K562 (cell line): ENCODE data around the gene OR52I1. TPM values are rescaled to one million over a fixed set of nuclear protein-coding genes. Genes with fewer than 3 reads are reported as not detected.

ENCODE experiments used
- ARNT ChIP-seq, 2 experiments: fragments of 450-650 bp; IDR thresholded peaks; 2 replicates each; pipeline ENCODE4 v1.6.1; 2016; ENCODE audit warnings: mild to moderate bottlenecking in 1 of 2
- CXXC5 ChIP-seq: fragments of 250-450 bp; sonication (Bioruptor Pico); IDR thresholded peaks from 2 replicates; pipeline ENCODE4 v1.8.0; 2022; ENCODE audit warnings: inconsistent platforms, mild to moderate bottlenecking, moderate library complexity
- NFYB ChIP-seq: IDR thresholded peaks from 2 replicates; pipeline ENCODE4 v1.6.1; 2011; ENCODE audit warnings: mild to moderate bottlenecking, moderate library complexity; ENCODE audit not compliant: insufficient read length; ENCODE audit errors: extremely low read depth
- NR2C2 ChIP-seq, 2 experiments: fragments of 200-800 bp in 1 of 2; sonication (Bioruptor generic) in 1 of 2; sonication (generic) in 1 of 2; formaldehyde crosslinking in 1 of 2; IDR thresholded peaks; 2 replicates each; pipeline versions ENCODE4 v1.6.1 to v1.8.0; 2016 to 2022; ENCODE audit warnings: mild to moderate bottlenecking in 1 of 2, missing compliant biosample characterization in 1 of 2, missing genetic modification characterization in 1 of 2, missing genetic modification reagents in 1 of 2
- POLR2A ChIP-seq: fragments of 450-650 bp; conservative IDR thresholded peaks from 2 replicates; pipeline ENCODE4 v1.6.1; 2016
- RBM25 ChIP-seq: fragments of 200-400 bp; formaldehyde crosslinking; IDR thresholded peaks from 2 replicates; pipeline ENCODE4 v1.6.1; 2018; ENCODE audit warnings: low read length, low read depth, moderate library complexity; ENCODE audit not compliant: severe bottlenecking
- ZC3H4 ChIP-seq: sonication (generic); formaldehyde crosslinking; IDR thresholded peaks from 2 replicates; pipeline ENCODE4 v1.9.0; 2021; ENCODE audit warnings: missing genetic modification reagents, borderline replicate concordance
- ZFP36 ChIP-seq: fragments of 150-350 bp; IDR thresholded peaks from 2 replicates; pipeline ENCODE4 v1.6.1; 2018; ENCODE audit warnings: low read length, low read depth; ENCODE audit not compliant: partially characterized antibody
- ZNF224 ChIP-seq: sonication (generic); formaldehyde crosslinking; IDR thresholded peaks from 2 replicates; pipeline ENCODE4 v1.8.0; 2022; ENCODE audit warnings: mild to moderate bottlenecking, missing genetic modification reagents
- polyA plus RNA-seq, 8 experiments: library from polyadenylated mRNA; depleted of rRNA in 4 of 8; stranded (reverse) in 5 of 8; unstranded in 3 of 8; fragments of >200 nt; fragmentation: Nextera tagmentation in 2 of 8; fragmentation: Illumina TruSeq in 1 of 8; extraction: Ambion mirVana in 2 of 8; extraction: Trizol in 1 of 8; gene quantifications; 2 replicates each; pipeline versions ENCODE4 v1.2.1 to v1.2.3, GENCODE V29; 2011 to 2014; ENCODE audit warnings: inconsistent platforms in 1 of 8, missing spikeins in 1 of 8
- total RNA-seq, 7 experiments: library from RNA; depleted of rRNA in 6 of 7; stranded (reverse); fragments of >200 nt in 6 of 7; fragmentation: Illumina TruSeq in 2 of 7; extraction: Trizol in 2 of 7; gene quantifications; 2 replicates each; pipeline versions ENCODE4 v1.2.1 to v1.2.3, GENCODE V29; 2011 to 2021; ENCODE audit warnings: low replicate concordance in 1 of 7
- TF ChIP-seq, protein P1 (sequence below): fragments of 250-450 bp; sonication (Bioruptor Pico); IDR thresholded peaks from 2 replicates; pipeline ENCODE4 v1.8.0; 2021; ENCODE audit warnings: mild to moderate bottlenecking, moderate library complexity
- TF ChIP-seq, protein P2 (sequence below): fragments of 450-650 bp; conservative IDR thresholded peaks from 2 replicates; pipeline ENCODE4 v1.6.1; 2016; ENCODE audit warnings: missing genetic modification characterization, low read depth, mild to moderate bottlenecking, missing compliant biosample characterization, moderate library complexity
- TF ChIP-seq, protein P3 (sequence below): fragments of 450-650 bp; formaldehyde crosslinking; IDR thresholded peaks from 2 replicates; pipeline ENCODE4 v1.4.0; 2020; ENCODE audit warnings: mild to moderate bottlenecking
- TF ChIP-seq, protein P4 (sequence below): fragments of 450-650 bp; IDR thresholded peaks from 2 replicates; pipeline ENCODE4 v1.6.1; 2018; ENCODE audit not compliant: partially characterized antibody
- TF ChIP-seq, protein P5 (sequence below): fragments of 250-450 bp; sonication (Bioruptor Pico); IDR thresholded peaks from 2 replicates; pipeline ENCODE4 v1.5.1; 2021; ENCODE audit warnings: mild to moderate bottlenecking

Gene OR52I1
- total and polyA plus RNA-seq, 9 of the 15 experiments (the other 6 are each of a cell fraction or from before 2014, with no cell fraction given) = not detected

DNA sequence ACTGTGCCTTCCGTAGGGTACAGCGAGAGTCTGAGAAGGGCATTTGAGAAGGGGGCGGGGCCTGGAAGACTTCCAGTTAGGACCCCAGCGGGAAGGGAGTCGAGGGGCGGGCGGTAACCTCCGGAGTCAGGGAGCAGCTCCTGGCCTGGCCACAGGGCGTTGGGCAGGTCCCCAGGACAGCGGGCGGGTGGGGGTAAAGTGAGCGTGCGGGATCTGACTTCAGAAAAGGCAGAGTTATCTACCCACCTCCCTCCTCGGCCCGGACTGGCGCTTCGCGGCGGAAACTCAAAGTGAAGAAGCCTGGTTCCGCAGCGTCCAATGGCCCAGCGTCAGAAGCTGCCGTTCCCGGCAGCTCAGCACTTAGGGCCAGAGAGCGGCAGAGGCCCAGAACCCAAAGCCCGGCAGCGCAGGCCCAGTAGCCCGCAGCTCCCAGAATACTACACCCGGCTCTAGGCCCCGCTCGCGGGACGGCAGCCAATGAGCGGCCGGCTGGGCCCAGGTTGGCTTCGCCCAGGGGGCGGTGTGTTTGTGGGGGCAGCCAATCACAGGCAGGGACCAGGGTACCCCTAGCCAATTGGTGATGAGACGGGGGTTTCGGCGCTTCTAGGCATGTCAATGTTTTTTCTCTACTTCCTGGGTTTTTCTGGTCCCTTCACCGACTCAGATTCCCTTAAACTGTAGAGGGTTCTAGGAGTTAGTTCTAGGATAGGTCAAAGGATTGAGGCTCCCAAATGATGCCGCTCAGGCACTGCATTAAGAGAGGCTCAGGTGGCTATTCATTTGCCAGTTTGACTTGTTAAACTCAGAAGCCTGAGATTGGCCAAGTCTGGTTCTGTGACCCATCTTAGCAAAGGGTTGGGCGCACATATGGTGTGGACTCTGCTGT, 14.2 kb downstream of the OR52I1 start, which contains the start of gene TRIM68 (continued):
- no peak for TF ChIP-seq NR2C2 (CRISPR knock-in tag; IDR thresholded peaks at IDR 0.05)
- peak; percentile 36; the same call in 1 of the 2 replicates for TF ChIP-seq NR2C2 (tag; IDR thresholded peaks at IDR 0.05)
- TF ChIP-seq, protein P1, sequence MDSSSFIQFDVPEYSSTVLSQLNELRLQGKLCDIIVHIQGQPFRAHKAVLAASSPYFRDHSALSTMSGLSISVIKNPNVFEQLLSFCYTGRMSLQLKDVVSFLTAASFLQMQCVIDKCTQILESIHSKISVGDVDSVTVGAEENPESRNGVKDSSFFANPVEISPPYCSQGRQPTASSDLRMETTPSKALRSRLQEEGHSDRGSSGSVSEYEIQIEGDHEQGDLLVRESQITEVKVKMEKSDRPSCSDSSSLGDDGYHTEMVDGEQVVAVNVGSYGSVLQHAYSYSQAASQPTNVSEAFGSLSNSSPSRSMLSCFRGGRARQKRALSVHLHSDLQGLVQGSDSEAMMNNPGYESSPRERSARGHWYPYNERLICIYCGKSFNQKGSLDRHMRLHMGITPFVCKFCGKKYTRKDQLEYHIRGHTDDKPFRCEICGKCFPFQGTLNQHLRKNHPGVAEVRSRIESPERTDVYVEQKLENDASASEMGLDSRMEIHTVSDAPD (CRISPR knock-in tag) = no peak
- TF ChIP-seq NFYB = peak; percentile 86
- TF ChIP-seq, protein P2, sequence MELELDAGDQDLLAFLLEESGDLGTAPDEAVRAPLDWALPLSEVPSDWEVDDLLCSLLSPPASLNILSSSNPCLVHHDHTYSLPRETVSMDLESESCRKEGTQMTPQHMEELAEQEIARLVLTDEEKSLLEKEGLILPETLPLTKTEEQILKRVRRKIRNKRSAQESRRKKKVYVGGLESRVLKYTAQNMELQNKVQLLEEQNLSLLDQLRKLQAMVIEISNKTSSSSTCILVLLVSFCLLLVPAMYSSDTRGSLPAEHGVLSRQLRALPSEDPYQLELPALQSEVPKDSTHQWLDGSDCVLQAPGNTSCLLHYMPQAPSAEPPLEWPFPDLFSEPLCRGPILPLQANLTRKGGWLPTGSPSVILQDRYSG (tag) = 0 out of 2 replicates have a peak, but pooled peaks have one; percentile 50
- no peak for TF ChIP-seq ARNT (IDR thresholded peaks at IDR 0.05)
- TF ChIP-seq POLR2A = peak; percentile 90
- TF ChIP-seq ZNF224 = no peak
- TF ChIP-seq, protein P3, sequence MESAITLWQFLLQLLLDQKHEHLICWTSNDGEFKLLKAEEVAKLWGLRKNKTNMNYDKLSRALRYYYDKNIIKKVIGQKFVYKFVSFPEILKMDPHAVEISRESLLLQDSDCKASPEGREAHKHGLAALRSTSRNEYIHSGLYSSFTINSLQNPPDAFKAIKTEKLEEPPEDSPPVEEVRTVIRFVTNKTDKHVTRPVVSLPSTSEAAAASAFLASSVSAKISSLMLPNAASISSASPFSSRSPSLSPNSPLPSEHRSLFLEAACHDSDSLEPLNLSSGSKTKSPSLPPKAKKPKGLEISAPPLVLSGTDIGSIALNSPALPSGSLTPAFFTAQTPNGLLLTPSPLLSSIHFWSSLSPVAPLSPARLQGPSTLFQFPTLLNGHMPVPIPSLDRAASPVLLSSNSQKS (CRISPR knock-in tag) = no peak
- TF ChIP-seq, protein P4, sequence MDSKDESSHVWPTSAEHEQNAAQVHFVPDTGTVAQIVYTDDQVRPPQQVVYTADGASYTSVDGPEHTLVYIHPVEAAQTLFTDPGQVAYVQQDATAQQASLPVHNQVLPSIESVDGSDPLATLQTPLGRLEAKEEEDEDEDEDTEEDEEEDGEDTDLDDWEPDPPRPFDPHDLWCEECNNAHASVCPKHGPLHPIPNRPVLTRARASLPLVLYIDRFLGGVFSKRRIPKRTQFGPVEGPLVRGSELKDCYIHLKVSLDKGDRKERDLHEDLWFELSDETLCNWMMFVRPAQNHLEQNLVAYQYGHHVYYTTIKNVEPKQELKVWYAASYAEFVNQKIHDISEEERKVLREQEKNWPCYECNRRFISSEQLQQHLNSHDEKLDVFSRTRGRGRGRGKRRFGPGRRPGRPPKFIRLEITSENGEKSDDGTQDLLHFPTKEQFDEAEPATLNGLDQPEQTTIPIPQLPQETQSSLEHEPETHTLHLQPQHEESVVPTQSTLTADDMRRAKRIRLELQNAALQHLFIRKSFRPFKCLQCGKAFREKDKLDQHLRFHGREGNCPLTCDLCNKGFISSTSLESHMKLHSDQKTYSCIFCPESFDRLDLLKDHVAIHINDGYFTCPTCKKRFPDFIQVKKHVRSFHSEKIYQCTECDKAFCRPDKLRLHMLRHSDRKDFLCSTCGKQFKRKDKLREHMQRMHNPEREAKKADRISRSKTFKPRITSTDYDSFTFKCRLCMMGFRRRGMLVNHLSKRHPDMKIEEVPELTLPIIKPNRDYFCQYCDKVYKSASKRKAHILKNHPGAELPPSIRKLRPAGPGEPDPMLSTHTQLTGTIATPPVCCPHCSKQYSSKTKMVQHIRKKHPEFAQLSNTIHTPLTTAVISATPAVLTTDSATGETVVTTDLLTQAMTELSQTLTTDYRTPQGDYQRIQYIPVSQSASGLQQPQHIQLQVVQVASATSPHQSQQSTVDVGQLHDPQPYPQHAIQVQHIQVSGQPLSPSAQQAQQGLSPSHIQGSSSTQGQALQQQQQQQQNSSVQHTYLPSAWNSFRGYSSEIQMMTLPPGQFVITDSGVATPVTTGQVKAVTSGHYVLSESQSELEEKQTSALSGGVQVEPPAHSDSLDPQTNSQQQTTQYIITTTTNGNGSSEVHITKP = peak; percentile 48
- TF ChIP-seq CXXC5 = peak; percentile 65
- peak; percentile 96 for TF ChIP-seq RBM25
- peak; percentile 60 for TF ChIP-seq ZFP36
- no peak for TF ChIP-seq ZC3H4
- TF ChIP-seq, protein P5, sequence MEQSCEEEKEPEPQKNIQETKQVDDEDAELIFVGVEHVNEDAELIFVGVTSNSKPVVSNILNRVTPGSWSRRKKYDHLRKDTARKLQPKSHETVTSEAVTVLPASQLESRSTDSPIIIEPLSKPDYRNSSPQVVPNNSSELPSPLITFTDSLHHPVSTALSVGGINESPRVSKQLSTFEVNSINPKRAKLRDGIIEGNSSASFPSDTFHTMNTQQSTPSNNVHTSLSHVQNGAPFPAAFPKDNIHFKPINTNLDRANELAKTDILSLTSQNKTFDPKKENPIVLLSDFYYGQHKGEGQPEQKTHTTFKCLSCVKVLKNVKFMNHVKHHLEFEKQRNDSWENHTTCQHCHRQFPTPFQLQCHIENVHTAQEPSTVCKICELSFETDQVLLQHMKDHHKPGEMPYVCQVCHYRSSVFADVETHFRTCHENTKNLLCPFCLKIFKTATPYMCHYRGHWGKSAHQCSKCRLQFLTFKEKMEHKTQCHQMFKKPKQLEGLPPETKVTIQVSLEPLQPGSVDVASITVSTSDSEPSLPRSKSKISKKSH (CRISPR knock-in tag) = no peak
